Panc1 (cell line): Measurements from ENCODE around the gene RELL1. TPM values are rescaled to one million over a fixed set of nuclear protein-coding genes. Genes with fewer than 3 reads are reported as not detected.

ENCODE experiments used
- ATAC-seq: fragments of 200-7000 bp; cut with Tn5 transposase; 2 replicates; pipeline ENCODE4 v1.9.1; 2020; ENCODE audit warnings: mild to moderate bottlenecking, moderate library complexity
- BruUV-seq: library from RNA; stranded (reverse); fragments of 400-500 nt; replicated peaks from 2 replicates; lab custom pipeline; 2021; lab: Mats Ljungman, UMichigan
- CTCF ChIA-PET: fragments of 300-600 bp; sonication (Branson Sonifier 250); formaldehyde crosslinking; loops from one replicate; lab custom pipeline; 2022; ENCODE audit warnings: antibody characterized with exemption; lab: Charles Lee
- POLR2A ChIA-PET: fragments of 300-600 bp; sonication (Branson Sonifier 250); formaldehyde crosslinking; loops from one replicate; lab custom pipeline; 2022; ENCODE audit warnings: antibody characterized with exemption; lab: Charles Lee
- DNase-seq: peaks from one replicate; pipeline ENCODE4 v3.0.0-alpha.2; 2010; ENCODE audit warnings: low read depth, low spot score
- H3K27ac ChIP-seq: 2 replicates; pipeline ENCODE4 v1.5.1; 2011; ENCODE audit warnings: mild to moderate bottlenecking, low read length, inconsistent platforms
- H3K27me3 ChIP-seq: fragments of 200-500 bp; sonication (Bioruptor generic); 2 replicates; pipeline ENCODE4 v1.6.0; 2014; ENCODE audit warnings: low read length, inconsistent platforms; ENCODE audit not compliant: control insufficient read depth, insufficient read depth
- H3K36me3 ChIP-seq: fragments of 200-500 bp; sonication (Bioruptor generic); 2 replicates; pipeline ENCODE4 v1.5.1; 2014; ENCODE audit warnings: inconsistent platforms, mild to moderate bottlenecking, low read length, moderate library complexity; ENCODE audit not compliant: control insufficient read depth, insufficient read depth
- H3K4me1 ChIP-seq: 2 replicates; pipeline ENCODE4 v1.5.1; 2011; ENCODE audit warnings: inconsistent platforms, mild to moderate bottlenecking, low read length, moderate library complexity; ENCODE audit not compliant: control insufficient read depth, insufficient read depth
- H3K4me3 ChIP-seq, 2 experiments: 2 replicates each; pipeline ENCODE4 v1.5.1; 2011 to 2012; ENCODE audit warnings: low read depth in 2 of 2, low read length in 2 of 2, mild to moderate bottlenecking in 2 of 2, inconsistent platforms in 1 of 2, moderate library complexity in 1 of 2
- H3K9me3 ChIP-seq: fragments of 200-500 bp; sonication (Bioruptor generic); 2 replicates; pipeline ENCODE4 v1.5.1; 2014; ENCODE audit warnings: low read depth, mild to moderate bottlenecking, inconsistent platforms, low read length, moderate library complexity; ENCODE audit not compliant: control insufficient read depth, insufficient read depth
- CTCF ChIP-seq: fragments of 450-650 bp; IDR thresholded peaks from 2 replicates; pipeline ENCODE4 v1.5.1; 2017; ENCODE audit warnings: mild to moderate bottlenecking
- POLR2AphosphoS5 ChIP-seq: IDR thresholded peaks from 2 replicates; pipeline ENCODE4 v1.6.1; 2012; ENCODE audit warnings: mild to moderate bottlenecking, low read depth, low read length, moderate library complexity
- SIN3A ChIP-seq: IDR thresholded peaks from 2 replicates; pipeline ENCODE4 v1.6.1; 2012; ENCODE audit warnings: low read depth, mild to moderate bottlenecking, low read length, moderate library complexity, borderline replicate concordance; ENCODE audit not compliant: insufficient read depth
- TCF7L2 ChIP-seq: IDR thresholded peaks from 2 replicates; pipeline ENCODE4 v1.6.1; 2011; ENCODE audit warnings: mild to moderate bottlenecking, low read depth, low read length, inconsistent platforms
- in situ Hi-C: cut with HindIII; loops from 2 replicates; pipeline ENCODE4 v1.10.0; 2016; ENCODE audit warnings: low sequenced_read_pairs, low pct_unique_long_range_greater_than_20kb
- intact Hi-C: fragments of 100-400 bp; cut with micrococcal nuclease; formaldehyde crosslinking; loops from one replicate; pipeline ENCODE4 v1.10.0; 2022; ENCODE audit not compliant: unreplicated experiment
- total RNA-seq: library from RNA; stranded (reverse); gene quantifications from one replicate; pipeline ENCODE4 v1.2.1, GENCODE V29; 2021; ENCODE audit not compliant: unreplicated experiment
- TF ChIP-seq, protein P1 (sequence below), 2 experiments: IDR thresholded peaks; 2 replicates each; pipeline ENCODE4 v1.6.1; 2011 to 2012; ENCODE audit warnings: low read depth in 2 of 2, control low read depth in 1 of 2, low read length in 1 of 2, mild to moderate bottlenecking in 1 of 2, moderate library complexity in 1 of 2; ENCODE audit not compliant: insufficient read depth in 1 of 2

RELL1 gene
- total RNA-seq, 1 experiment from 2014 or later: 29.1 TPM

DNA sequence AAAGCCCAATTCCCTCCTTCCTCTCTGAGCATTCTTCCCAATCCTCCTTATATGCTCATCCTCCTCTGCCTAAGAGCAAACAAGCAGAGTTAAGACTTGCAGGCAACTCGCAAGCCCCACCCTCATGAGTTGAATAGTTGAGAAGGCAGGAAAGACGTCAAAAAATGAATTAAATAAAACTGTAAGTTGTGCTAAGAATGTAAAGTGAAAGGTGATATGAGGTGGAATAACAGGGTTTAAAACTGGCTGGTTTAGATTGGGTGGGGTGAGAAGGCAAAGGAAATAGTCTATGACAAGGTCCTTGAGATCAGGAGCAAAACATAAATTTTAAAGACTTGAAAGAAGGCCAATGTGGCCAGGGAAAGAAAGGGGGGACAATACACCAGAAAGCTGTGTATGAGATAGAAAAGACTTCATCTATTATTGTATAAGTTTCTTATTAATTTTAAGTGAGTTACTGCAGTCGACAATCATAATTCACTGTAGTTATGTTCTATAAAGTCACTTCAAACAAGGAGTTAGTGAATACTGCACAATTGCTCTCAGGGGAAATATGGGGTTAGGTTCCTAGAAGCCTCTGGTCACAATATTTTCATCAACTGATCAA lies 124.9 kb downstream of the RELL1 start:
- H3K27me3 ChIP-seq: no peaks in the 10 kb centered on the region
- BruUV-seq: no TSS peak
- TF ChIP-seq, protein P1, sequence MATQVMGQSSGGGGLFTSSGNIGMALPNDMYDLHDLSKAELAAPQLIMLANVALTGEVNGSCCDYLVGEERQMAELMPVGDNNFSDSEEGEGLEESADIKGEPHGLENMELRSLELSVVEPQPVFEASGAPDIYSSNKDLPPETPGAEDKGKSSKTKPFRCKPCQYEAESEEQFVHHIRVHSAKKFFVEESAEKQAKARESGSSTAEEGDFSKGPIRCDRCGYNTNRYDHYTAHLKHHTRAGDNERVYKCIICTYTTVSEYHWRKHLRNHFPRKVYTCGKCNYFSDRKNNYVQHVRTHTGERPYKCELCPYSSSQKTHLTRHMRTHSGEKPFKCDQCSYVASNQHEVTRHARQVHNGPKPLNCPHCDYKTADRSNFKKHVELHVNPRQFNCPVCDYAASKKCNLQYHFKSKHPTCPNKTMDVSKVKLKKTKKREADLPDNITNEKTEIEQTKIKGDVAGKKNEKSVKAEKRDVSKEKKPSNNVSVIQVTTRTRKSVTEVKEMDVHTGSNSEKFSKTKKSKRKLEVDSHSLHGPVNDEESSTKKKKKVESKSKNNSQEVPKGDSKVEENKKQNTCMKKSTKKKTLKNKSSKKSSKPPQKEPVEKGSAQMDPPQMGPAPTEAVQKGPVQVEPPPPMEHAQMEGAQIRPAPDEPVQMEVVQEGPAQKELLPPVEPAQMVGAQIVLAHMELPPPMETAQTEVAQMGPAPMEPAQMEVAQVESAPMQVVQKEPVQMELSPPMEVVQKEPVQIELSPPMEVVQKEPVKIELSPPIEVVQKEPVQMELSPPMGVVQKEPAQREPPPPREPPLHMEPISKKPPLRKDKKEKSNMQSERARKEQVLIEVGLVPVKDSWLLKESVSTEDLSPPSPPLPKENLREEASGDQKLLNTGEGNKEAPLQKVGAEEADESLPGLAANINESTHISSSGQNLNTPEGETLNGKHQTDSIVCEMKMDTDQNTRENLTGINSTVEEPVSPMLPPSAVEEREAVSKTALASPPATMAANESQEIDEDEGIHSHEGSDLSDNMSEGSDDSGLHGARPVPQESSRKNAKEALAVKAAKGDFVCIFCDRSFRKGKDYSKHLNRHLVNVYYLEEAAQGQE (IDR thresholded peaks at IDR 0.05; ENCODE audit: insufficient read depth in 1 of 2, low read depth in 2 of 2, low read length in 1 of 2): no peak
- TF ChIP-seq POLR2AphosphoS5 (no peak), TCF7L2 (no peak), SIN3A (no peak), CTCF (no peak)
- ATAC-seq: no peak
- no peaks in the 10 kb centered on the region for H3K4me1 ChIP-seq
- ChIA-PET POLR2A (no interaction called here), CTCF (no interaction called here)
- no peak for DNase-seq
- no peak overlapping the region for H3K4me3 ChIP-seq
- no peaks in the 10 kb centered on the region for H3K36me3 ChIP-seq
- H3K9me3 ChIP-seq: no peaks in the 10 kb centered on the region
- H3K27ac ChIP-seq: no peak overlapping the region
- in situ Hi-C loops (no loop called here), intact Hi-C loops (no loop called here)

Other genes with a start within 250 kb of the RELL1 start
- gene PGM2, start 140.3 kb upstream of the RELL1 start, total RNA-seq: 15.4 TPM
- gene TBC1D1, start 204.7 kb upstream of the RELL1 start, total RNA-seq: 56.0 TPM